ENCODE results near the gene RING1.

- TF ChIP-seq CTCF (IDR thresholded peaks at IDR 0.05; ENCODE audit: poor library complexity) (no peak), EZH2 (IDR thresholded peaks at IDR 0.05; ENCODE audit: borderline replicate concordance) (no peak)
Measured at GRCh38 chr6:33200219-33201146, 7.8 kb upstream of the RING1 start, which contains the start of the genes RXRB and SLC39A7.
